ENCODE results near the gene TMEM181.
"Not testable (repeated sequence)": the region's sequence is repeated elsewhere in the genome, so short reads cannot be mapped to it uniquely, and the experiment has no call there.

TMEM181 gene

GRCh38 chr6:158662954-158663624, 103.2 kb downstream of the TMEM181 start:
- H3K79me2 ChIP-seq (ENCODE audit: control insufficient read depth, insufficient read depth, low read length, unreplicated experiment), result no peaks in the 10 kb centered on the region

DNA sequence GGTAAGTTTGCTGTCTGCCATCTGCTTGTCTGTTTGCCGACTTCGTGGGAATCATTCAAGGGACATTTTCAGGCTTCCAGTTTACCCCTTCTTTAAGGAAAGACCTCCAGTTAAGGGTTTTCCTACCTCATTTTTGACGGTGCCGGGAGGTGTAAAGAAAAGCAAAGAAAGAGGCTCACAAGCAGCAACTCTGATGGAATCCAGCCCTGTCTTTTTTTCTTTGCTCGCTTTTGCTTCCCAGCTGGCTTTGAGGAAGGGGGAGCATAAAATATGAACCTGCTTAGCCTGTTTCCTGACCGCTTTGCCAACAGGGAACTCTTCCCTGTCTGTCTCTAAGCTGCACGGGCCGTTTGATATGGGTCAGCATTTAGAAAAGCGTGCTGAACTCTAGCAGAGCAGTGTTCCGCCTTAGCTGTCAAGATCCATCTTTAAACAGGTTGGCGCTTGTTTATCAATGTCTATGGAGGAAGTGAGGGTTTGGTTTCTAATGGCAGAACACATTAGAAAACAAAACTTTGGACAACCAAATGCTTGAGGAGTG, 103.8 kb downstream of the TMEM181 start:
- H2AFZ ChIP-seq (ENCODE audit: low read length, unreplicated experiment), result no peak overlapping the region

More at GRCh38 chr6:158662954-158663624, 103.2 kb downstream of the TMEM181 start:
- Histone ChIP-seq H3K27ac (ENCODE audit: low read depth, low read length) (no peak overlapping the region), H3K4me3 (ENCODE audit: low read depth, low read length) (no peak overlapping the region), H3K4me1 (ENCODE audit: control insufficient read depth, insufficient read depth, low read length, unreplicated experiment) (no peaks in the 10 kb centered on the region), H2AFZ (ENCODE audit: low read length, unreplicated experiment) (no peak overlapping the region), H3K36me3 (ENCODE audit: insufficient read depth, low read length) (no peaks in the 10 kb centered on the region), H3K27me3 (ENCODE audit: insufficient read depth, low read length) (peaks cover 7% of the 10 kb centered on the region; the same call in 1 of the 2 replicates)

DNA sequence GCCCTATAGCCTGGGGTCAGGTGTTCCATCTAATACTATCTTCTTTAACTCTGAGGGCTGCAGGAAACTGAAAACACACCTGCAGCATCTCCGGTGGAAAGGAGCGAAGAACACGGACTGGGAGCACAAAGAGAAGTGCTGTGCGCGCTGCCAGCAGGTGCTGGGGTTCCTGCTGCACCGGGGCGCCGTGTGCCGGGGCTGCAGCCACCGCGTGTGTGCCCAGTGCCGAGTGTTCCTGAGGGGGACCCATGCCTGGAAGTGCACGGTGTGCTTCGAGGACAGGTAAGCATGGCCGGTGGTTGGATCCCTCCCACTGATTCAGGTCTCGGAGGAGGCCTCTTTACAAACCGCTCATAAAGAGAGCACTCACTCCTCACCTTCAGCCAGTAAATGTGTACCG, 105.4 kb downstream of the TMEM181 start:
- Histone ChIP-seq H3K27me3 (ENCODE audit: insufficient read depth, low read length) (peaks cover 7% of the 10 kb centered on the region; the same call in 1 of the 2 replicates), H2AFZ (ENCODE audit: low read length, unreplicated experiment) (no peak overlapping the region), H3K27ac (ENCODE audit: low read depth, low read length) (no peak overlapping the region), H3K4me1 (ENCODE audit: control insufficient read depth, insufficient read depth, low read length, unreplicated experiment) (no peaks in the 10 kb centered on the region), H3K79me2 (ENCODE audit: control insufficient read depth, insufficient read depth, low read length, unreplicated experiment) (no peaks in the 10 kb centered on the region), H3K4me3 (ENCODE audit: low read depth, low read length) (no peak overlapping the region), H3K36me3 (ENCODE audit: insufficient read depth, low read length) (no peaks in the 10 kb centered on the region)

More for the DNA sequence above, 103.8 kb downstream of the TMEM181 start:
- H3K4me1 ChIP-seq (ENCODE audit: control insufficient read depth, insufficient read depth, low read length, unreplicated experiment), result no peaks in the 10 kb centered on the region
- no peaks in the 10 kb centered on the region for H3K36me3 ChIP-seq (ENCODE audit: insufficient read depth, low read length)
- H3K4me3 ChIP-seq (ENCODE audit: low read depth, low read length), result no peak overlapping the region
- H3K27ac ChIP-seq (ENCODE audit: low read depth, low read length), result no peak overlapping the region
- peaks cover 7% of the 10 kb centered on the region; the same call in 1 of the 2 replicates for H3K27me3 ChIP-seq (ENCODE audit: insufficient read depth, low read length)
- H3K79me2 ChIP-seq (ENCODE audit: control insufficient read depth, insufficient read depth, low read length, unreplicated experiment), result no peaks in the 10 kb centered on the region

DNA sequence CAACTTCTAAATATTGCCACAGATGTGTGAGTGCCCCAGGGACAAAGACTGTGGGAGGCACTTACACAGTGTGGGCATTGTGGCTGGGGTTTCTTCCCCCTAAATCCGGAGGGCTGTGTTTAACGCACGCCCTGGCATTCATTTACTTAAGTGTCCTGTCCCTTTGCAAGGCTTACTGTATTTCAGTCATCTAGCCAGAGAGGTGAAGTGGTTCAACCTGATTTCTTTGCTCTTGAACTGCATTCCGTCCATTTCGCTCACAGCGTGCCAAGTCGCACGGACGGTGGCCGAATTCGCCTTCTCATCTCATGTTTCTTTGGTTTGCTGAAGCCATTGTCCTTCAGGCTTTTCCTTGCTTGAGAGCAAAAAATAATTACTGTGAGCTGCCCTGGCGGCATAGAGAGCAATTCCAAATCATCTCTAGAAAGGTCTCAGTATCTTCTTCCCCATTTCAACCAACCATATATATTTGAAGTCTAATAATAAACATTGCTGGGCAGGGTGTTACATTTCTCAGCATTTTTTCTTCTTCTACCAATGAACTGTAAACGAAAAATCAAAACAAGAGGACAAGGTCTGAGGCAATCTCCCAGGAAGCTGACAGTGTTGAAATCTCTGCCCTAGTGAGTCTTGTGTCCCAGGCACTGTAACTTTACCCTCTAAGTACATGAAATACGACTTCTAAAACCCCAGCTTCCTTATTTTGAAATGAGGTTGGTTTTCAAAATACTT, 106.9 kb downstream of the TMEM181 start:
- Histone ChIP-seq H2AFZ (ENCODE audit: low read length, unreplicated experiment) (no peak overlapping the region), H3K27me3 (ENCODE audit: insufficient read depth, low read length) (peaks cover 7% of the 10 kb centered on the region; the same call in 1 of the 2 replicates), H3K79me2 (ENCODE audit: control insufficient read depth, insufficient read depth, low read length, unreplicated experiment) (no peaks in the 10 kb centered on the region), H3K4me3 (ENCODE audit: low read depth, low read length) (no peak overlapping the region), H3K4me1 (ENCODE audit: control insufficient read depth, insufficient read depth, low read length, unreplicated experiment) (no peaks in the 10 kb centered on the region), H3K36me3 (ENCODE audit: insufficient read depth, low read length) (no peaks in the 10 kb centered on the region), H3K27ac (ENCODE audit: low read depth, low read length) (no peak overlapping the region)

DNA sequence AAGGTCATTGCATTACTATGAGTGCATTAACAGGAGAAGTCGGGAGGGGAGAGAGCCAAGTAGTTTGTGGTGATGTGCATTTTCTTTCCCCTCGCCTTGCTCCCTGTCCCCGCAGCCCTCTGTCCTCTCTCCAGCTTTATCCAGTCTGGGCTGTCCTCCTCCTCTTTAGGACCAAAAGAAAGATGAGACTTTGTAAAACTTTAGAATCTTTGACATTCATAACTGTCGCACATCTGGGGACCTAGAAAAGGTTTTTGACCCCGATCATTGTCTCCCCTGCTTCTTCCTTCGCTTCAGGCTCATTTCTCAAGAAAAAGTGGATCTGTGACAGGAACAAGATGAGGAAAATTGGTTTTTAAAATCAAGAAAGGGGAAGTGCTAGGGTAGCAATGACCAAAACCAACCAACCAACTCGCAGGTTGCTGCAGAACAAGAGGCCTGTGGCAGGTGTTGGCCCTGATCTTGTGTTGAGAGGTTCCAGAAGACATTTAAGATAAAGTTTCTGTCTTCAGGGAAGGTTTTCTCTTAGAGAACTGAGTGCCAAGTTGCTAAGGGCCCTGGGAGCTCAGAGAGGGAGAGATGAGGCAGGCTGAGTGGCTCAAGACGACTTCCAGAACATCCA, 107.6 kb downstream of the TMEM181 start:
- no peaks in the 10 kb centered on the region for H3K4me1 ChIP-seq (ENCODE audit: control insufficient read depth, insufficient read depth, low read length, unreplicated experiment)

GRCh38 chr6:158668707-158669103, 108.8 kb downstream of the TMEM181 start:
- Histone ChIP-seq H2AFZ (ENCODE audit: low read length, unreplicated experiment) (no peak overlapping the region), H3K4me1 (ENCODE audit: control insufficient read depth, insufficient read depth, low read length, unreplicated experiment) (no peaks in the 10 kb centered on the region), H3K36me3 (ENCODE audit: insufficient read depth, low read length) (no peaks in the 10 kb centered on the region), H3K27ac (ENCODE audit: low read depth, low read length) (no peak overlapping the region), H3K4me3 (ENCODE audit: low read depth, low read length) (no peak overlapping the region), H3K27me3 (ENCODE audit: insufficient read depth, low read length) (no peaks in the 10 kb centered on the region), H3K79me2 (ENCODE audit: control insufficient read depth, insufficient read depth, low read length, unreplicated experiment) (no peaks in the 10 kb centered on the region)

More for the DNA sequence above, 107.6 kb downstream of the TMEM181 start:
- Histone ChIP-seq H3K27me3 (ENCODE audit: insufficient read depth, low read length) (peaks cover 7% of the 10 kb centered on the region; the same call in 1 of the 2 replicates), H3K27ac (ENCODE audit: low read depth, low read length) (no peak overlapping the region), H3K79me2 (ENCODE audit: control insufficient read depth, insufficient read depth, low read length, unreplicated experiment) (no peaks in the 10 kb centered on the region), H2AFZ (ENCODE audit: low read length, unreplicated experiment) (no peak overlapping the region), H3K36me3 (ENCODE audit: insufficient read depth, low read length) (no peaks in the 10 kb centered on the region), H3K4me3 (ENCODE audit: low read depth, low read length) (no peak overlapping the region)

DNA sequence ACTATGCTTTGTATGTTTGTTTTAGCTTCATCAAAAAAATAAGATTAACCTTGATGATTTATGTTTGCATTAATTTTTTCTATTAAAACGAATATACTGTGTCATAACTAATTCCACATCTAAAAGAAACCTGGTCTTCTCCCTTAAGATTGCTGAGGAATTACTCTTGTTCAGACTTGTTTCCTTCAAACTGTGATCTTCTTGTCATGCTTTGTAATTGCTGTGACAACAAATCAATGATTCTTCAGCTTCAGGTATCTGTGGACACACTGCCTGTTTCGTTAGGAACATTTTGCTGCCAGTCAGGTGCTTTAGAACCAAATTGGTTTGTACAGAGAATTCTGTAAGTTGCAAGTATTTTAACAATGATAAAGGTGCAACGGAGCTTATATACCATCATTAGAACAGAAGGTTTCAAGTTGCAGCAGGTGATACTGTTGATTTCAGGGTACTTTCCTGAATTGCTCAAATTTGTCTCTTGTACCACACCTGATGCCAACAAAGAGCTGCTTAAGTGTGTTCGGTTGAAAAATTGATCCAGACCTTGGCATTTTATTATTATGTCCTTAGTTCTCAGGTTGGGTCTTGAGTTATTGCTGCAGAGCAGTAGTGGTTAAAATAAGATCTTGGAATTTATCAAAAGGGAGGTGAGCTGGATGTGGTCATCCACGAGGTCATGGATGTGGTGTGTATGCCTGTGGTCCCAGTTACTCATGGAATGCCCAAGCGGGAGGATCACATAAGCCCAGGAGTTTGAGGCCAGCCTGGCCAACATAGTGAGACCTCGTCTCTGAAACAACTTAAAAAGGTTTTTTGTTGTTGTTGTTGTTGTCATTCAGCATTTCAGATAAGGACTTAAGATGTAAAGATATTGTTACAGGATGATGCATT, 109.5 kb downstream of the TMEM181 start:
- H3K27ac ChIP-seq (ENCODE audit: low read depth, low read length), result no peak overlapping the region
- no peaks in the 10 kb centered on the region for H3K4me1 ChIP-seq (ENCODE audit: control insufficient read depth, insufficient read depth, low read length, unreplicated experiment)

DNA sequence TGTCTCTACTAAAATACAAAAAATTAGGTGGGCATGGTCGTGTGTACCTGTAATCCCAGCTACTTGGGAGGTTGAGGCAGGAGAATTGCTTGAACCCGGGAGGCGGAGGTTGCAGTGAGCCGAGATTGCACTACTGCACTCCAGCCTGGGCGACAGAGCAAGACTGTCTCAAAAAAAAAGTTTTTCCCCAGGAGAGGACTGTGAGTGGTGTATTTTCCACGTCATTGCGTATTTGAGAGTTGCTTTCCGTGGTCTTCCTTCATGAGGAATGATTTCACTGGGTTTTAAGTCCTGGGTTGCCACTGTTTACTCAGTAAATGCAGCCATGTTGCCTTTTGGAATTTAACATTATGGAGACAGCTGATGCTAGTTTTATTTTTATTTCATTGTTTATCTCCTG, 112.2 kb downstream of the TMEM181 start:
- H3K27ac ChIP-seq (ENCODE audit: low read depth, low read length); H3K79me2 ChIP-seq (ENCODE audit: control insufficient read depth, insufficient read depth, low read length, unreplicated experiment); H2AFZ ChIP-seq (ENCODE audit: low read length, unreplicated experiment); H3K36me3 ChIP-seq (ENCODE audit: insufficient read depth, low read length); H3K27me3 ChIP-seq (ENCODE audit: insufficient read depth, low read length); H3K4me3 ChIP-seq (ENCODE audit: low read depth, low read length); H3K4me1 ChIP-seq (ENCODE audit: control insufficient read depth, insufficient read depth, low read length, unreplicated experiment): not testable (repeated sequence)

More for the DNA sequence above, 109.5 kb downstream of the TMEM181 start:
- Histone ChIP-seq H3K79me2 (ENCODE audit: control insufficient read depth, insufficient read depth, low read length, unreplicated experiment) (no peaks in the 10 kb centered on the region), H3K36me3 (ENCODE audit: insufficient read depth, low read length) (no peaks in the 10 kb centered on the region), H3K4me3 (ENCODE audit: low read depth, low read length) (no peak overlapping the region), H2AFZ (ENCODE audit: low read length, unreplicated experiment) (no peak overlapping the region), H3K27me3 (ENCODE audit: insufficient read depth, low read length) (no peaks in the 10 kb centered on the region)

DNA sequence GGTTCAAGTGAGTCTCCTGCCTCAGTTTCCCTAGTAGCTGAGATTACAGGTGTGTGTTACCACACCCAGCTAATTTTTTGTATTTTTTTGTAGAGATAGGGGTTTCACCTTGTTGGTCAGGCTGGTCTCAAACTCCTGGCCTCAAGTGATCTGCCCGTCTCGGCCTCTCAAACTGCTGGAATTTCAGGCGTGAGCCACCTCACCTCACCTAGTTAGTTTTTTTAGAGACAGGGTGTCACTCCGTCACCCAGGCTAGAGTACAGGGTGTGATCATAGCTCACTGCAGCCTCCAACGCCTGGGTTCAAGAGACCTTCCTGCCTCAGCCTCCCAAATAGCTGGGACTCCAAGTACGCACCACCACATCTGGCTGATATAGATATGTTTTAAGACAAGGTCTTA, 112.8 kb downstream of the TMEM181 start:
- Histone ChIP-seq H3K4me3 (ENCODE audit: low read depth, low read length) (no peak overlapping the region), H2AFZ (ENCODE audit: low read length, unreplicated experiment) (no peak overlapping the region), H3K27ac (ENCODE audit: low read depth, low read length) (no peak overlapping the region), H3K4me1 (ENCODE audit: control insufficient read depth, insufficient read depth, low read length, unreplicated experiment) (no peaks in the 10 kb centered on the region), H3K27me3 (ENCODE audit: insufficient read depth, low read length) (no peaks in the 10 kb centered on the region), H3K79me2 (ENCODE audit: control insufficient read depth, insufficient read depth, low read length, unreplicated experiment) (no peaks in the 10 kb centered on the region), H3K36me3 (ENCODE audit: insufficient read depth, low read length) (no peaks in the 10 kb centered on the region)

Data from ACC112 (cell line).